HuH-7 (cell line): ENCODE results near the gene MAPK7.
A peak's percentile ranks its signal among the peaks of the same experiment; 100 is the strongest.

Source experiments
- DNase-seq: peaks from one replicate; pipeline ENCODE4 v3.0.0; 2011; ENCODE audit warnings: low spot score

Gene MAPK7

GRCh38 chr17:19363460-19364035, 14.8 kb upstream of the MAPK7 start:
- DNase-seq = no peak

- DNase-seq = no peak
Observed at GRCh38 chr17:19364699-19365498, 13.4 kb upstream of the MAPK7 start.

GRCh38 chr17:19365499-19365817, 12.8 kb upstream of the MAPK7 start:
- no peak for DNase-seq

- no peak for DNase-seq
Observed at GRCh38 chr17:19365833-19366636, 12.3 kb upstream of the MAPK7 start.

GRCh38 chr17:19366637-19366972, 11.7 kb upstream of the MAPK7 start:
- no peak for DNase-seq

- DNase-seq = no peak
Observed at GRCh38 chr17:19368229-19368628, 10.1 kb upstream of the MAPK7 start.

GRCh38 chr17:19369107-19369778, 9.1 kb upstream of the MAPK7 start:
- DNase-seq = no peak

- no peak for DNase-seq
Observed at GRCh38 chr17:19369846-19370492, 8.3 kb upstream of the MAPK7 start.

- no peak for DNase-seq
Observed at GRCh38 chr17:19370493-19370960, 7.8 kb upstream of the MAPK7 start.

GRCh38 chr17:19371259-19372010, 6.9 kb upstream of the MAPK7 start:
- DNase-seq = no peak

- DNase-seq = no peak
Observed at GRCh38 chr17:19372011-19372370, 6.3 kb upstream of the MAPK7 start.

GRCh38 chr17:19372439-19372838, 5.9 kb upstream of the MAPK7 start:
- DNase-seq = no peak

GRCh38 chr17:19372866-19373504, 5.3 kb upstream of the MAPK7 start:
- DNase-seq = no peak

GRCh38 chr17:19374136-19374535, 4.2 kb upstream of the MAPK7 start:
- DNase-seq = no peak

GRCh38 chr17:19375732-19376131, 2.6 kb upstream of the MAPK7 start:
- no peak for DNase-seq

- no peak for DNase-seq
Observed at GRCh38 chr17:19376811-19377210, 1.5 kb upstream of the MAPK7 start.

- DNase-seq = peak; percentile 99
Observed at GRCh38 chr17:19377602-19378415, 489 bp upstream of the MAPK7 start.

GRCh38 chr17:19379361-19380065, 1.2 kb downstream of the MAPK7 start:
- no peak for DNase-seq
